CD8-positive, alpha-beta memory T cell (primary cell): ENCODE data around the gene LMX1B. TPM values are rescaled to one million over a fixed set of nuclear protein-coding genes. Genes with fewer than 3 reads are reported as not detected.
"Not testable (repeated sequence)": the region's sequence is repeated elsewhere in the genome, so short reads cannot be mapped to it uniquely, and the experiment has no call there.

Source experiments
- CTCF ChIA-PET: fragments of 350-600 bp; sonication (Branson Sonifier 250); formaldehyde crosslinking; loops from one replicate; lab custom pipeline; 2021; ENCODE audit warnings: antibody characterized with exemption; lab: Charles Lee
- POLR2A ChIA-PET: fragments of 350-600 bp; sonication (Branson Sonifier 250); formaldehyde crosslinking; loops from one replicate; lab custom pipeline; 2021; ENCODE audit warnings: antibody characterized with exemption; lab: Charles Lee
- DNase-seq, 5 donors: peaks; one replicate each; pipeline versions ENCODE4 v3.0.0 to v3.0.0-alpha.2; 2020 to 2022; ENCODE audit warnings: mixed read lengths in 1 of 5
- H3K27ac ChIP-seq: one replicate; pipeline ENCODE4 v1.7.0; 2013; ENCODE audit warnings: low read depth, mild to moderate bottlenecking, low read length, moderate library complexity
- H3K27me3 ChIP-seq: 2 replicates; pipeline ENCODE4 v1.7.0; 2013; ENCODE audit warnings: low read length, mild to moderate bottlenecking; ENCODE audit not compliant: insufficient read depth, poor library complexity, severe bottlenecking
- H3K36me3 ChIP-seq: 2 replicates; pipeline ENCODE4 v1.7.0; 2013; ENCODE audit warnings: mild to moderate bottlenecking, low read length, moderate library complexity; ENCODE audit not compliant: insufficient read depth
- H3K4me1 ChIP-seq: 2 replicates; pipeline ENCODE4 v1.7.0; 2013; ENCODE audit warnings: mild to moderate bottlenecking, low read length, moderate library complexity; ENCODE audit not compliant: insufficient read depth
- H3K4me3 ChIP-seq: 2 replicates; pipeline ENCODE4 v1.7.0; 2013; ENCODE audit warnings: mild to moderate bottlenecking, low read length
- H3K9me3 ChIP-seq: 2 replicates; pipeline ENCODE4 v1.7.0; 2013; ENCODE audit warnings: mild to moderate bottlenecking, low read length
- H3K27ac Mint-ChIP-seq, 8 donors: one replicate each; pipeline ENCODE4 v1.8.0; 2020 to 2021; ENCODE audit warnings: mixed read lengths in 8 of 8, mild to moderate bottlenecking in 6 of 8, inconsistent platforms in 3 of 8, moderate library complexity in 3 of 8
- H3K27me3 Mint-ChIP-seq, 2 donors: one replicate each; pipeline ENCODE4 v1.8.0; 2020 to 2021; ENCODE audit warnings: mixed read lengths in 2 of 2, mild to moderate bottlenecking in 1 of 2, moderate library complexity in 1 of 2
- H3K36me3 Mint-ChIP-seq, 3 donors: one replicate each; pipeline ENCODE4 v1.8.0; 2020 to 2021; ENCODE audit warnings: mixed read lengths in 3 of 3, inconsistent platforms in 1 of 3, mild to moderate bottlenecking in 1 of 3
- H3K4me1 Mint-ChIP-seq, 3 donors: one replicate each; pipeline ENCODE4 v1.8.0; 2020 to 2021; ENCODE audit warnings: mixed read lengths in 3 of 3, inconsistent platforms in 1 of 3, mild to moderate bottlenecking in 1 of 3
- H3K4me3 Mint-ChIP-seq, 7 donors: one replicate each; pipeline ENCODE4 v1.8.0; 2020 to 2021; ENCODE audit warnings: mixed read lengths in 7 of 7, mild to moderate bottlenecking in 6 of 7, moderate library complexity in 4 of 7, inconsistent platforms in 2 of 7
- H3K9me3 Mint-ChIP-seq, 5 donors: one replicate each; pipeline ENCODE4 v1.8.0; 2020 to 2022; ENCODE audit warnings: mixed read lengths in 5 of 5, mild to moderate bottlenecking in 3 of 5, moderate library complexity in 2 of 5, inconsistent platforms in 1 of 5
- polyA plus RNA-seq: library from polyadenylated mRNA; unstranded; fragments of 300-500 nt; fragmentation: Illumina TruSeq; gene quantifications from one replicate; pipeline ENCODE4 v1.2.3, GENCODE V29; 2021
- total RNA-seq, 2 experiments: library from RNA; stranded (reverse); gene quantifications; one replicate each; pipeline ENCODE4 v1.2.3, GENCODE V29; 2021

LMX1B gene
- total and polyA plus RNA-seq, 3 experiments from 2014 or later: not detected

DNA sequence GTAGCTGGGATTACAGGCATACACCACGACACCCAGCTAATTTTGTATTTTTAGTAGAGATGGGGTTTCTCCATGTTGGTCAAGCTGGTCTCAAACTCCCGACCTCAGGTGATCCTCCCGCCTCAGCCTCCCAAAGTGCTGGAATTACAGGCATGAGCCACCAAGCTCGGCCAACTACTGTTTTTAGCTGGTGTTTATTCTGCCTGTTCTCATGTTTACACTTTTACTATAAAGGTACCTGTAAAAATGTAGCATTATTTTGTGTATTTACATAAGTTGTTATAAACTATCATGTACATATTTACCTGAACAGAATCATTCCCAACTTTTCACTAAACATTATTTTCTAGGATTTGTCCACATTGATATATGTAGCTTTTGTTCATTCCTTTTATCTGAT, 111.8 kb downstream of the LMX1B start:
- H3K27me3 ChIP-seq, H3K36me3 Mint-ChIP-seq, POLR2A ChIA-PET, H3K9me3 ChIP-seq, H3K27ac ChIP-seq, H3K4me3 ChIP-seq, DNase-seq, H3K27me3 Mint-ChIP-seq, H3K36me3 ChIP-seq, H3K9me3 Mint-ChIP-seq: not testable (repeated sequence)
- peak overlapping the region in 2 of 8 donors; percentile 51 to 95 for H3K27ac Mint-ChIP-seq
- peaks cover 25 to 28% (median 26%) of the 10 kb centered on the region in 3 donors for H3K4me1 Mint-ChIP-seq
- CTCF ChIA-PET: interaction anchor here (3.2 kb wide), 1 partner anchor 20 kb away, joined by 25 read pairs; no protein-coding TSS in a partner anchor
- H3K4me3 Mint-ChIP-seq: peak overlapping the region in 1 of 7 donors; percentile 82
- H3K4me1 ChIP-seq: peaks cover 25% of the 10 kb centered on the region

DNA sequence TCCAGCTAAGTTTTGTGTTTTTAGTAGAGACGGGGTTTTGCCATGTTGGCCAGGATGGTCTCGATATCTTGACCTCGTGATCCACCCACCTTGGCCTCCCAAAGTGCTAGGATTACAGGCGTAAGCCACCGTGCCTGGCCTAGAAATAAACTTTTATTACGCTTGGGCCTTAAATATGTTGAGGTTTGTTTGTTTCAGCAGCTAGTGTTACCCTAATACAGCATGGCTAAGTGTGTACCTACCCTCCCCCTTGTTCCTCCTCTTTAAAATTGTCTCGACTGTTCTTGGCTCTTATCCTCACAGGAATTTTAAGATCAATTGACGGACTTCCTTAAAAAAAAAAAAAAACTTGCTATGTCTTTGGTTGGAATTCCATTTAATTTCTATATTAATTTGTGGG, 114.5 kb downstream of the LMX1B start:
- H3K4me1 ChIP-seq, H3K27me3 ChIP-seq, H3K4me1 Mint-ChIP-seq, POLR2A ChIA-PET, H3K27ac Mint-ChIP-seq, CTCF ChIA-PET, H3K9me3 Mint-ChIP-seq, H3K9me3 ChIP-seq, H3K36me3 Mint-ChIP-seq, H3K27ac ChIP-seq, H3K4me3 Mint-ChIP-seq, H3K36me3 ChIP-seq, H3K27me3 Mint-ChIP-seq, DNase-seq, H3K4me3 ChIP-seq: not testable (repeated sequence)

DNA sequence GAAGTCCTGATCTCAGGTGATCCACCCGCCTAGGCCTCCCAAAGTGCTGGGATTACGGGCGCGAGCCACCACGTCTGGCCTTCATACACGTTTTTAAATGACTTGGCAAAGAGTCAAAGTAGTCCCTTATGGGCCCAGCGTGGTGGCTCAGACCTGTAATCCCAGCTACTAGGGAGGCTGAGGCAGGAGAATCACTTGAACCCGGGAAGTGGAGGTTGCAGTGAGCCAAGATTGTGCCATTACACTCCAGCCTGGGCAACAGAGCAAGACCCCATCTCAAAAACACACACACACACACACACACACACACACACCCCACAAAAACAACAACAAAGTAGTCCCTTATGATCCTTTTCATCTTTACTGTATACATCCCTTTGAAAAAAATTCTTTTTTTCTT, 116.9 kb downstream of the LMX1B start:
- H3K4me3 Mint-ChIP-seq, H3K4me1 ChIP-seq, H3K4me3 ChIP-seq, H3K27ac Mint-ChIP-seq, H3K27me3 ChIP-seq, DNase-seq, H3K27ac ChIP-seq, H3K9me3 ChIP-seq, H3K4me1 Mint-ChIP-seq, POLR2A ChIA-PET, H3K36me3 ChIP-seq: not testable (repeated sequence)
- Mint-ChIP-seq H3K27me3 (peaks cover 4 to 13% of the 10 kb centered on the region in 2 donors), H3K36me3 (peaks cover 0 to 15% (median 2%) of the 10 kb centered on the region in 3 donors), H3K9me3 (peaks cover 11 to 16% (median 16%) of the 10 kb centered on the region in 5 donors)
- CTCF ChIA-PET: interaction anchor here (1.8 to 4.5 kb wide), 2 partner anchors 24 to 28 kb away, joined by 5 to 22 read pairs; no protein-coding TSS in a partner anchor

DNA sequence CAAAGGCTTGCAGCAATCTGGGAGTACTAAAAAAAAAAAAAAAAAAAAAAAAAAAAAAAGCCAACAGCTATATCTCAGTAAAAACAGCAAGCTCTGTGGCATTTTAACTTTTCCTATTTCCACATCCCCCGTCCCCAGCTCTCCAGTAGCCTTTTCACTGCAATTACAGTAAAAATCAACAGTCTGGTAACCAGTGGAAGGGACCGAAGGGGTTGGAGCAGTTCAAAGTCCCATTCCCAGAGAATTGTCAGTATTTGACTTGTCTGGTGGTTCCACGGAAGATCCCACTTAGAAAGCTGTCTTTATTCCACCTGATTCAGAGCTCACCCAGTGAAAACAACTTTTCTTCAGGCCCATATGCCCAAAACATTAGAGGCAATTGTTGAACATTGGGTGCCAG, 119.3 kb downstream of the LMX1B start:
- Histone ChIP-seq H3K36me3 (no peaks in the 10 kb centered on the region), H3K27ac (no peak overlapping the region), H3K4me3 (no peak overlapping the region), H3K4me1 (no peaks in the 10 kb centered on the region), H3K27me3 (no peaks in the 10 kb centered on the region), H3K9me3 (peaks cover 6% of the 10 kb centered on the region)
- Mint-ChIP-seq H3K27me3 (peaks cover 6 to 13% of the 10 kb centered on the region in 2 donors), H3K4me1 (no peaks in the 10 kb centered on the region), H3K36me3 (peaks cover 0 to 15% (median 2%) of the 10 kb centered on the region in 3 donors), H3K9me3 (peaks cover 14 to 23% (median 19%) of the 10 kb centered on the region in 5 donors), H3K4me3 (no peak overlapping the region), H3K27ac (no peak overlapping the region)
- POLR2A ChIA-PET: interaction anchor here (3.2 kb wide), 1 partner anchor 9 kb away, joined by 11 read pairs; no protein-coding TSS in a partner anchor
- no peak for DNase-seq
- CTCF ChIA-PET: interaction anchor here (1.0 to 4.5 kb wide), 2 partner anchors 10 to 27 kb away, joined by 3 to 22 read pairs; no protein-coding TSS in a partner anchor

DNA sequence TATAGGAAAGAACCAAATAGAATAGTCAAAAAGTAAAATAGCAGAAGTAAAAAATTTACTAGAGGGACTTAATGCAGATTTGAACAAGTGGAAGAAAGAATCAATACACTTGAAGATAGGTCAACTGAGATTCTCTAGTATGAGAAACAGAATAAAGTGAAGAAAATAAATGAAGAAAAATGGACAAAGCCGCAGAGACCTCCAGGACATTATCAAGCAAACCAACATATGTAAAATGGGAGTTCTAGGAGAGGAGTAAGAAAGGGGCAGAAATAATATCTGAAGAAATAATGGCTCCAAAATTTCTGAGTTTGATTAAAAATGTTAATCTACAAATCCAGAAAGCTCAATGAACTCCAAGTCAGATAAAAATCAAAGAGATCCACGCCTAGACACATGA, 121.1 kb downstream of the LMX1B start:
- H3K9me3 Mint-ChIP-seq: peaks cover 14 to 23% (median 19%) of the 10 kb centered on the region in 5 donors
- DNase-seq: no peak
- no peak overlapping the region for H3K27ac Mint-ChIP-seq
- Histone ChIP-seq H3K27me3 (no peaks in the 10 kb centered on the region), H3K27ac (no peak overlapping the region), H3K4me1 (no peaks in the 10 kb centered on the region), H3K9me3 (peaks cover 6% of the 10 kb centered on the region), H3K36me3 (no peaks in the 10 kb centered on the region), H3K4me3 (no peak overlapping the region)
- H3K36me3 Mint-ChIP-seq: peaks cover 0 to 15% (median 2%) of the 10 kb centered on the region in 3 donors
- no peaks in the 10 kb centered on the region for H3K4me1 Mint-ChIP-seq
- peaks cover 8 to 13% of the 10 kb centered on the region in 2 donors for H3K27me3 Mint-ChIP-seq
- POLR2A ChIA-PET: no interaction called here
- no peak overlapping the region for H3K4me3 Mint-ChIP-seq
- CTCF ChIA-PET: interaction anchor here (1.4 kb wide), 1 partner anchor 29 kb away, joined by 7 read pairs; no protein-coding TSS in a partner anchor

DNA sequence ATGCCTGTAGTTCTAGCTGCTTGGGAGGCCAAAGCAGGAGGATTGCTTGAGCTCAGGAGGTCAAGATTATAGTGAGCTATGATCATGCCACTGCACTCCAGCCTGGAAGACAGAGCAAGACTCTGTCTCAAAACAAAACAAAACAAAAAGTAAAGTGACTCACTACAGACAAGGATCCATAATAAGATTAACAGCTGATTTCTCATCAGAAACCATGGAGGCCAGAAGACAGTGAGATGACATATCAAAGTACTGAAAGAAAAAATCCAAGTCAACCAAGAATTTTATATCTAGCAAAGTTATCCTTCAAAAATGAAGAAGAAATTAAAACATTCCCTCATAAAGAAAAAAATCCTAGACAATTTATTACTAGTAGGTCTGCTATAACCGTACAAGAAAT, 121.8 kb downstream of the LMX1B start:
- DNase-seq: no peak
- Mint-ChIP-seq H3K27ac (no peak overlapping the region), H3K9me3 (peaks cover 14 to 23% (median 19%) of the 10 kb centered on the region in 5 donors), H3K4me3 (no peak overlapping the region), H3K36me3 (peaks cover 0 to 15% (median 2%) of the 10 kb centered on the region in 3 donors), H3K4me1 (no peaks in the 10 kb centered on the region), H3K27me3 (peaks cover 9 to 13% of the 10 kb centered on the region in 2 donors)
- H3K27ac ChIP-seq: no peak overlapping the region
- CTCF ChIA-PET: interaction anchor here (1.4 kb wide), 1 partner anchor 29 kb away, joined by 7 read pairs; no protein-coding TSS in a partner anchor
- H3K9me3 ChIP-seq: peaks cover 6% of the 10 kb centered on the region
- H3K27me3 ChIP-seq: no peaks in the 10 kb centered on the region
- H3K4me3 ChIP-seq: no peak overlapping the region
- POLR2A ChIA-PET: no interaction called here
- no peaks in the 10 kb centered on the region for H3K36me3 ChIP-seq
- H3K4me1 ChIP-seq: no peaks in the 10 kb centered on the region

DNA sequence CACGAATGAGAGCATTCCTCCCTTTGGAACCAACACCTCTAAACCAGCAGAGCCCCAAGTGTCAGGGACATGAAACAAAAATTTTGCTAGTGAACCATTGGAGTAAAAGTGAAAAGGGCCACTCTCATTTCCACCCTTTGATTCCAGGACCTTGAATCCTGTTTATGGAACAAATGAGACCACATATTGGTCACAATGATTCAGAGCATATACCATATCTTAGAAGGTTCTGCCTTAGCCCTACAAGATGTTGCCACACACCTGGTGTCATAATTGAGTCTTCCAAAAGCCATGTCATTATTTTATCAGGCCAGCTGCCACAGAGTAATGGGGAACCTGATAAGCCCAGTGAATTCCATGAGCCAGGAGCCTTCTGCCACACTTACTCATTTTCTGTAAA, 124.8 kb downstream of the LMX1B start:
- H3K4me3 Mint-ChIP-seq: no peak overlapping the region
- H3K4me1 Mint-ChIP-seq: no peaks in the 10 kb centered on the region
- ChIA-PET POLR2A (no interaction called here), CTCF (no interaction called here)
- H3K27me3 Mint-ChIP-seq: peaks cover 8 to 9% of the 10 kb centered on the region in 2 donors
- DNase-seq: no peak
- H3K36me3 ChIP-seq: no peaks in the 10 kb centered on the region
- no peaks in the 10 kb centered on the region for H3K27me3 ChIP-seq
- H3K27ac Mint-ChIP-seq: no peak overlapping the region
- no peak overlapping the region for H3K4me3 ChIP-seq
- peaks cover 0 to 15% (median 2%) of the 10 kb centered on the region in 3 donors for H3K36me3 Mint-ChIP-seq
- no peak overlapping the region for H3K27ac ChIP-seq
- H3K9me3 ChIP-seq: peaks cover 6% of the 10 kb centered on the region
- H3K9me3 Mint-ChIP-seq: peaks cover 14 to 23% (median 19%) of the 10 kb centered on the region in 5 donors
- no peaks in the 10 kb centered on the region for H3K4me1 ChIP-seq

DNA sequence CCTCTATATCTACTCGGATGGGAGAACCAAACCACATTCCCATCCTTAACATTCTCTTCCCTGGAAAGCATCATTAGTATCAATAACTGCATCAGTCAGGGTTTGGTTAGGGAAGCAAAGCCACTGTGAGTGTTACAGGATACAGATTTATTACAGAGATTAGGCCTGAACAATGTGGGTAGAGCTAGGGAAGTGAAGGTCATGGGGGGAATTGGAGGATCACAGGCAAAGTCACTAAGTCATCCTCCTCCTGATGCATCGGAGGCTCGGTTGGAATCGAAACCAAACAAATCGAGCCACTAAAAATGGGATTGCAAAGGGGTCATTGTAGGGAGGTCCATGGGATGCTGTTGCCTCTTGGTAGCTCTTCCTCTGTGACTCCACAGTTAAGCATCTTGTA, 129.3 kb downstream of the LMX1B start:
- POLR2A ChIA-PET: no interaction called here
- Histone ChIP-seq H3K36me3 (no peaks in the 10 kb centered on the region), H3K4me3 (no peak overlapping the region), H3K27me3 (no peaks in the 10 kb centered on the region), H3K9me3 (no peaks in the 10 kb centered on the region), H3K27ac (no peak overlapping the region), H3K4me1 (peaks cover 7% of the 10 kb centered on the region)
- Mint-ChIP-seq H3K4me1 (peaks cover 7 to 16% (median 10%) of the 10 kb centered on the region in 3 donors), H3K4me3 (no peak overlapping the region), H3K36me3 (no peaks in the 10 kb centered on the region), H3K9me3 (no peaks in the 10 kb centered on the region), H3K27me3 (peaks cover 0 to 3% of the 10 kb centered on the region in 2 donors), H3K27ac (no peak overlapping the region)
- CTCF ChIA-PET: interaction anchor here (4.1 kb wide), 1 partner anchor 37 kb away, joined by 16 read pairs; no protein-coding TSS in a partner anchor
- no peak for DNase-seq
